OCI-LY1 (cell line): Measurements from ENCODE around the gene GNB1L.

Experiments used
- H2AFZ ChIP-seq: fragments of 200-600 bp; sonication (generic), shearing (Covaris generic); 2 replicates; pipeline ENCODE4 v1.6.0; 2014; ENCODE audit warnings: antibody characterized with exemption, mild to moderate bottlenecking, low read length
- H3F3A ChIP-seq: fragments of 200-600 bp; sonication (generic), shearing (Covaris generic); 2 replicates; pipeline ENCODE4 v1.6.0; 2014; ENCODE audit warnings: mild to moderate bottlenecking, antibody characterized with exemption, low read length, moderate library complexity; ENCODE audit not compliant: insufficient read depth
- H3K27ac ChIP-seq: fragments of 200-600 bp; sonication (generic); 2 replicates; pipeline ENCODE4 v1.5.1; 2014; ENCODE audit warnings: low read length, mixed run types, mild to moderate bottlenecking, low read depth; ENCODE audit not compliant: poor library complexity, severe bottlenecking
- H3K27me3 ChIP-seq: fragments of 200-600 bp; sonication (generic); 2 replicates; pipeline ENCODE4 v1.6.0; 2014; ENCODE audit warnings: antibody characterized with exemption, mild to moderate bottlenecking, low read length, moderate library complexity; ENCODE audit not compliant: insufficient read depth
- H3K36me3 ChIP-seq: fragments of 200-600 bp; sonication (generic); 2 replicates; pipeline ENCODE4 v1.6.1; 2014; ENCODE audit warnings: mild to moderate bottlenecking, antibody characterized with exemption, low read length, moderate library complexity, mixed read lengths; ENCODE audit not compliant: insufficient read depth
- H3K4me1 ChIP-seq: fragments of 200-600 bp; sonication (generic); 2 replicates; pipeline ENCODE4 v1.5.1; 2014; ENCODE audit warnings: mild to moderate bottlenecking, low read length, moderate library complexity; ENCODE audit not compliant: insufficient read depth, severe bottlenecking
- H3K4me2 ChIP-seq: fragments of 200-600 bp; sonication (generic), shearing (Covaris generic); 2 replicates; pipeline ENCODE4 v1.6.1; 2014; ENCODE audit warnings: low read length
- H3K4me3 ChIP-seq: fragments of 200-600 bp; sonication (generic); 2 replicates; pipeline ENCODE4 v1.5.1; 2014; ENCODE audit warnings: low read length, low read depth, mild to moderate bottlenecking, mixed read lengths; ENCODE audit not compliant: poor library complexity, severe bottlenecking
- H3K79me2 ChIP-seq: fragments of 200-600 bp; shearing (Covaris generic); 2 replicates; pipeline ENCODE4 v1.6.1; 2016; ENCODE audit warnings: mixed run types, low read length, mixed read lengths; ENCODE audit not compliant: insufficient read depth
- H3K9ac ChIP-seq: fragments of 200-600 bp; sonication (generic), shearing (Covaris generic); 2 replicates; pipeline ENCODE4 v1.6.1; 2014; ENCODE audit warnings: mild to moderate bottlenecking, low read length, mixed read lengths
- H3K9me2 ChIP-seq: fragments of 200-600 bp; sonication (generic), shearing (Covaris generic); 2 replicates; pipeline ENCODE4 v1.6.1; 2014; ENCODE audit warnings: low read depth, mild to moderate bottlenecking, low read length, mixed read lengths
- H3K9me3 ChIP-seq: fragments of 200-600 bp; shearing (Covaris generic); 2 replicates; pipeline ENCODE4 v1.6.1; 2014; ENCODE audit warnings: low read length, mixed read lengths
- H4K20me1 ChIP-seq: fragments of 200-600 bp; sonication (generic), shearing (Covaris generic); 2 replicates; pipeline ENCODE4 v1.6.0; 2016; ENCODE audit warnings: mild to moderate bottlenecking, low read length; ENCODE audit not compliant: insufficient read depth
- EZH2 ChIP-seq: fragments of 200-600 bp; sonication (generic), shearing (Covaris generic); IDR thresholded peaks from 2 replicates; pipeline ENCODE4 v1.8.0; 2017; ENCODE audit warnings: borderline replicate concordance, mixed run types, mild to moderate bottlenecking, antibody characterized with exemption, low read length, moderate library complexity, mixed read lengths
- TF ChIP-seq, protein P1 (sequence below): fragments of 200-600 bp; sonication (generic), shearing (Covaris generic); IDR thresholded peaks from 2 replicates; pipeline ENCODE4 v1.5.1; 2017; ENCODE audit warnings: mild to moderate bottlenecking, antibody characterized with exemption, low read length, moderate library complexity, mixed read lengths

The GNB1L gene

GRCh38 chr22:19903031-19903430, 48.4 kb upstream of the GNB1L start:
- Histone ChIP-seq H3K9me3 (no peaks in the 10 kb centered on the region), H2AFZ (no peak overlapping the region), H3K9me2 (no peaks in the 10 kb centered on the region), H3K79me2 (no peaks in the 10 kb centered on the region), H4K20me1 (no peaks in the 10 kb centered on the region), H3K36me3 (no peaks in the 10 kb centered on the region), H3K9ac (no peak overlapping the region), H3K4me2 (no peak overlapping the region), H3K27ac (no peak overlapping the region), H3K4me3 (no peak overlapping the region), H3K27me3 (no peaks in the 10 kb centered on the region), H3F3A (no peaks in the 10 kb centered on the region), H3K4me1 (no peaks in the 10 kb centered on the region)
- TF ChIP-seq, protein P1, sequence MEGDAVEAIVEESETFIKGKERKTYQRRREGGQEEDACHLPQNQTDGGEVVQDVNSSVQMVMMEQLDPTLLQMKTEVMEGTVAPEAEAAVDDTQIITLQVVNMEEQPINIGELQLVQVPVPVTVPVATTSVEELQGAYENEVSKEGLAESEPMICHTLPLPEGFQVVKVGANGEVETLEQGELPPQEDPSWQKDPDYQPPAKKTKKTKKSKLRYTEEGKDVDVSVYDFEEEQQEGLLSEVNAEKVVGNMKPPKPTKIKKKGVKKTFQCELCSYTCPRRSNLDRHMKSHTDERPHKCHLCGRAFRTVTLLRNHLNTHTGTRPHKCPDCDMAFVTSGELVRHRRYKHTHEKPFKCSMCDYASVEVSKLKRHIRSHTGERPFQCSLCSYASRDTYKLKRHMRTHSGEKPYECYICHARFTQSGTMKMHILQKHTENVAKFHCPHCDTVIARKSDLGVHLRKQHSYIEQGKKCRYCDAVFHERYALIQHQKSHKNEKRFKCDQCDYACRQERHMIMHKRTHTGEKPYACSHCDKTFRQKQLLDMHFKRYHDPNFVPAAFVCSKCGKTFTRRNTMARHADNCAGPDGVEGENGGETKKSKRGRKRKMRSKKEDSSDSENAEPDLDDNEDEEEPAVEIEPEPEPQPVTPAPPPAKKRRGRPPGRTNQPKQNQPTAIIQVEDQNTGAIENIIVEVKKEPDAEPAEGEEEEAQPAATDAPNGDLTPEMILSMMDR = no peak
- TF ChIP-seq EZH2 = no peak

DNA sequence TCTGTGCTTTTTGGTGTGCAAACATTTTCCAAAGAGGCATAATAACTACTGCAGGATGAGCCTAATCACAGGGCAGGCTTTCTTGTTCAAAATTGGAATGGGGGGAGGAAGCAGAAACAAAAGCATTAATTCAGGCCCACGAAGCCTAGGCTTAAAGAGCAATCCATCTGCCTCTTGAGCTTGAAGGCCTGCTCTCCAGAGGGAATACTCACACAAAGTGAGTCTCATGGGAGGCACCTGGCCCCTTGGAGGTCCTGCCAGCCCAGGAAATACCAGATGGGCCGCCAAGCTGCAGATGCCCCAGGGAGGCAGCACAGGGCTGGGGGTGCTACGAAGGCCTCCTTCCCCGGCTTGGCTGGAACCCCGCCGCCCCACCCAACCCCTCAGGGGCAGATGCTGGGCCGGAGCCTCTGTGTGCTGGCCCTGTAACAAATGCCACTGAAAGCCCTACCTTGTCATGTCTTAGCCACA, 47.6 kb upstream of the GNB1L start:
- Histone ChIP-seq H3K27ac (no peak overlapping the region), H3K4me3 (no peak overlapping the region), H3K36me3 (no peaks in the 10 kb centered on the region), H3K9me2 (no peaks in the 10 kb centered on the region), H3K9me3 (no peaks in the 10 kb centered on the region), H2AFZ (no peak overlapping the region), H3K79me2 (no peaks in the 10 kb centered on the region), H3K9ac (no peak overlapping the region), H3K27me3 (no peaks in the 10 kb centered on the region), H3K4me2 (no peak overlapping the region), H4K20me1 (no peaks in the 10 kb centered on the region), H3K4me1 (peaks cover 2% of the 10 kb centered on the region), H3F3A (no peaks in the 10 kb centered on the region)
- no peak for TF ChIP-seq EZH2
- TF ChIP-seq, protein P1 = no peak

DNA sequence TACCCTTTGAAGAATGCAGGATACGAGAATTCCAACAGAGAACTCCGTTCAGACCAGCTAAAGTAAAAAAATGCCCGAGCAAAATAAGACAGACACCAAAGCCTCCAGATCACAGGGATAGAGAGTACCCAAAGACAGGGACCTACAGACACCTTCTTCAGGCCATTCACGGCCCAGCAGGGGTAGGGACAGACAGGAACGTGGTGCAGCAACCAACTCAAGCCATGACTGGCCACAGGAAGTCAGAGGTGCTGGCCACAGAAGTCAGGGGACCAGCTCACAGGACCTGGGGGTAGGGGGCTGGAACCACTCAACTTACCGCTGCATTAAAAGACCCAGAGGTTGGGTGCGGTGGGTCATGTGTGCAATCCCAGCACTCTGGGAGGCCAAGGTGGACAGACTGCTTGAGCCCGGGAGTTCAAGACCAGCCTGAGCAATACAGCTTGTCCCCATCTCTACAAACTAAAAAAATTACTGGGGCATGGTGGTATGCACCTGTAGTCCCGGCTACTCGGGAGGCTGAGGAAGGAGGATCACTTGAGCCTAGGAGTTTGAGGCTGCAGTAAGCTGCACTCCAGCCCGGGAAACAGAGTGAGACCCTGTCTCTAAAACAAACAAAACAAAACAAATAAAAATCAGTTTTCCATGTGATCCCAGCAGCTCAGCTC, 47.0 kb upstream of the GNB1L start:
- H3K9me3 ChIP-seq = no peaks in the 10 kb centered on the region
- H3K9me2 ChIP-seq = no peaks in the 10 kb centered on the region
- H2AFZ ChIP-seq = no peak overlapping the region
- no peak overlapping the region for H3K4me3 ChIP-seq
- no peaks in the 10 kb centered on the region for H3K79me2 ChIP-seq
- H3K27me3 ChIP-seq = no peaks in the 10 kb centered on the region
- H3K27ac ChIP-seq = no peak overlapping the region
- TF ChIP-seq, protein P1 = no peak
- no peaks in the 10 kb centered on the region for H3K36me3 ChIP-seq
- no peak overlapping the region for H3K9ac ChIP-seq
- H4K20me1 ChIP-seq = no peaks in the 10 kb centered on the region
- H3K4me1 ChIP-seq = peaks cover 8% of the 10 kb centered on the region
- H3K4me2 ChIP-seq = no peak overlapping the region
- no peaks in the 10 kb centered on the region for H3F3A ChIP-seq
